Neural progenitor cell (in vitro differentiated cells): ENCODE data around the gene TUBGCP3. TPM values are rescaled to one million over a fixed set of nuclear protein-coding genes. Genes with fewer than 3 reads are reported as not detected.

Experiments
- DNase-seq: peaks from one replicate; pipeline ENCODE4 v3.0.0-alpha.2; 2016; ENCODE audit warnings: low spot score
- H2AFZ ChIP-seq: fragments of 200-600 bp; sonication (generic); replicated peaks from 2 replicates; pipeline ENCODE4 v1.6.1; 2016; ENCODE audit warnings: antibody characterized with exemption
- H3F3A ChIP-seq: fragments of 200-600 bp; sonication (generic); 2 replicates; pipeline ENCODE4 v1.6.1; 2016; ENCODE audit warnings: antibody characterized with exemption, low read depth
- H3K27ac ChIP-seq: fragments of 200-600 bp; sonication (generic); 2 replicates; pipeline ENCODE4 v1.5.1; 2016; ENCODE audit warnings: mild to moderate bottlenecking
- H3K27me3 ChIP-seq: fragments of 200-600 bp; sonication (generic); 2 replicates; pipeline ENCODE4 v1.6.1; 2016; ENCODE audit warnings: mild to moderate bottlenecking, moderate library complexity
- H3K36me3 ChIP-seq: fragments of 200-600 bp; sonication (generic); 2 replicates; pipeline ENCODE4 v1.5.1; 2016
- H3K4me1 ChIP-seq: fragments of 200-600 bp; sonication (generic); 2 replicates; pipeline ENCODE4 v1.6.1; 2016; ENCODE audit warnings: mixed run types
- H3K4me2 ChIP-seq: fragments of 200-600 bp; sonication (generic); 2 replicates; pipeline ENCODE4 v1.6.1; 2016
- H3K4me3 ChIP-seq: fragments of 200-600 bp; sonication (generic); 2 replicates; pipeline ENCODE4 v1.5.1; 2016
- H3K79me2 ChIP-seq: fragments of 200-600 bp; sonication (generic); 2 replicates; pipeline ENCODE4 v1.6.1; 2016; ENCODE audit warnings: low read depth
- H3K9ac ChIP-seq: fragments of 200-600 bp; sonication (generic); 2 replicates; pipeline ENCODE4 v1.6.1; 2016
- H3K9me3 ChIP-seq: fragments of 200-600 bp; sonication (generic); 2 replicates; pipeline ENCODE4 v1.5.1; 2016; ENCODE audit warnings: low read depth
- H4K20me1 ChIP-seq: fragments of 200-600 bp; sonication (generic); 2 replicates; pipeline ENCODE4 v1.6.1; 2016; ENCODE audit warnings: low read depth
- H3K27ac Mint-ChIP-seq: 3 replicates; pipeline ENCODE4 v1.8.0; 2021; ENCODE audit warnings: mixed read lengths
- H3K27me3 Mint-ChIP-seq: 2 replicates; pipeline ENCODE4 v1.8.0; 2022; ENCODE audit warnings: low read depth, mild to moderate bottlenecking, inconsistent platforms, moderate library complexity, mixed read lengths; ENCODE audit not compliant: insufficient read depth
- H3K36me3 Mint-ChIP-seq: 3 replicates; pipeline ENCODE4 v1.8.0; 2021; ENCODE audit warnings: mixed read lengths
- H3K4me1 Mint-ChIP-seq: 3 replicates; pipeline ENCODE4 v1.8.0; 2021; ENCODE audit warnings: mixed read lengths
- H3K4me3 Mint-ChIP-seq: 3 replicates; pipeline ENCODE4 v1.8.0; 2021; ENCODE audit warnings: mild to moderate bottlenecking, moderate library complexity, mixed read lengths
- H3K9me3 Mint-ChIP-seq: 3 replicates; pipeline ENCODE4 v1.8.0; 2020; ENCODE audit warnings: mixed read lengths
- EZH2 ChIP-seq: fragments of 200-600 bp; sonication (generic); IDR thresholded peaks from 2 replicates; pipeline ENCODE4 v1.6.1; 2017; ENCODE audit warnings: antibody characterized with exemption, mild to moderate bottlenecking, moderate library complexity
- EZH2phosphoT487 ChIP-seq: fragments of 200-600 bp; sonication (generic); IDR thresholded peaks from 2 replicates; pipeline ENCODE4 v1.6.1; 2017; ENCODE audit warnings: antibody characterized with exemption
- total RNA-seq: library from RNA; depleted of rRNA; stranded (reverse); fragments of >200 nt; gene quantifications from 2 replicates; pipeline ENCODE4 v1.2.3, GENCODE V29; 2015; ENCODE audit warnings: low replicate concordance
- TF ChIP-seq, protein P1 (sequence below): fragments of 200-600 bp; sonication (generic); IDR thresholded peaks from 2 replicates; pipeline ENCODE4 v1.5.1; 2017; ENCODE audit warnings: antibody characterized with exemption, mild to moderate bottlenecking

Gene TUBGCP3
- total RNA-seq, 1 donor from 2014 or later: 33.6 TPM

DNA sequence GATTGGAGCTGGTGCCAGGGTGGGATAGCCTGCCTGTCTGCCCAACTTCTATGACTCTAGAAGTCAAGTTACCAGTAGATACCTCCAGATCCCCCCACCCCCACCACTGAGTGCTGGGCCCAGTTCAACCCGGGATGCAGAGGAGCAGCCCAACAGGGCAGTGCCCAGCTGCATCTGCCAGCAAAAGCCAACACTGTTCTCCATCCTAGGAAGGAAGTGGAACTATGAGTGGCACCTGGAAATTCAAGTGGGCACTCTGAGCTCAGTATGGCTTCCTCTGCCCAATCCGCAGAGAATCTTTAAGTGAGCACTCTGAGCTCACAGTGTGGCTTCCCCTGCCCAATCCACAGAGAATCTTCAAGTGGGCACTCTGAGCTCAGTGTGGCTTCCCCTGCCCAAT lies 14.2 kb downstream of the TUBGCP3 start:
- Mint-ChIP-seq H3K27ac (no peak overlapping the region), H3K9me3 (peaks cover 21% of the 10 kb centered on the region), H3K4me3 (no peak overlapping the region), H3K27me3 (peaks cover 3% of the 10 kb centered on the region), H3K4me1 (peaks cover 6% of the 10 kb centered on the region), H3K36me3 (peaks cover 27% of the 10 kb centered on the region)
- H3K27ac ChIP-seq: no peak overlapping the region
- H3K4me3 ChIP-seq: no peak overlapping the region
- H3F3A ChIP-seq: no peaks in the 10 kb centered on the region
- TF ChIP-seq EZH2 (no peak), EZH2phosphoT487 (no peak)
- TF ChIP-seq, protein P1, sequence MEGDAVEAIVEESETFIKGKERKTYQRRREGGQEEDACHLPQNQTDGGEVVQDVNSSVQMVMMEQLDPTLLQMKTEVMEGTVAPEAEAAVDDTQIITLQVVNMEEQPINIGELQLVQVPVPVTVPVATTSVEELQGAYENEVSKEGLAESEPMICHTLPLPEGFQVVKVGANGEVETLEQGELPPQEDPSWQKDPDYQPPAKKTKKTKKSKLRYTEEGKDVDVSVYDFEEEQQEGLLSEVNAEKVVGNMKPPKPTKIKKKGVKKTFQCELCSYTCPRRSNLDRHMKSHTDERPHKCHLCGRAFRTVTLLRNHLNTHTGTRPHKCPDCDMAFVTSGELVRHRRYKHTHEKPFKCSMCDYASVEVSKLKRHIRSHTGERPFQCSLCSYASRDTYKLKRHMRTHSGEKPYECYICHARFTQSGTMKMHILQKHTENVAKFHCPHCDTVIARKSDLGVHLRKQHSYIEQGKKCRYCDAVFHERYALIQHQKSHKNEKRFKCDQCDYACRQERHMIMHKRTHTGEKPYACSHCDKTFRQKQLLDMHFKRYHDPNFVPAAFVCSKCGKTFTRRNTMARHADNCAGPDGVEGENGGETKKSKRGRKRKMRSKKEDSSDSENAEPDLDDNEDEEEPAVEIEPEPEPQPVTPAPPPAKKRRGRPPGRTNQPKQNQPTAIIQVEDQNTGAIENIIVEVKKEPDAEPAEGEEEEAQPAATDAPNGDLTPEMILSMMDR: no peak
- H2AFZ ChIP-seq: no peak overlapping the region
- H3K4me1 ChIP-seq: peaks cover 6% of the 10 kb centered on the region
- H3K9me3 ChIP-seq: no peaks in the 10 kb centered on the region
- H3K36me3 ChIP-seq: no peaks in the 10 kb centered on the region
- H3K79me2 ChIP-seq: peaks cover 97% of the 10 kb centered on the region
- DNase-seq: no peak
- H3K9ac ChIP-seq: no peak overlapping the region
- H3K4me2 ChIP-seq: no peak overlapping the region
- no peaks in the 10 kb centered on the region for H3K27me3 ChIP-seq
- H4K20me1 ChIP-seq: peaks cover 60% of the 10 kb centered on the region

DNA sequence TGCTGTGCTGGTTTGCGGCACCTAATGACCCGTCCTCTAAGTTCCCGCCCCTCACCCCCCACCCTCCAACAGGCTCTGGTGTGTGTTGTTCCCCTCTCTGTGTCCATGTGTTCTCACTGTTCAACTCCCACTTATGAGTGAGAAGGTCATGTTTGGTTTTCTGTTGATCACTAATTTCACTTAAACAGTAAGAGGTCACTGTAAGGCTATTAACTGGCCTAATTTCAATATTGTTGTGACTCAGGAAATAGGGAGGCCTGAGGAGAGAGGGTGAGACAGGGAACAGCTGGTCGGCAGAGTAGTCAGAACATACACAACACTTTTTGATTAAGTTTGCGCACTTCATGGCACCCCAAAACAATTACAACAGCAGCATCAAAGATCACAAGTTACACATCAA lies 15.6 kb downstream of the TUBGCP3 start:
- Histone ChIP-seq H3K4me2 (no peak overlapping the region), H3K9ac (no peak overlapping the region), H3F3A (no peaks in the 10 kb centered on the region), H3K4me3 (no peak overlapping the region), H3K79me2 (peaks cover 95% of the 10 kb centered on the region), H4K20me1 (peaks cover 60% of the 10 kb centered on the region), H3K9me3 (no peaks in the 10 kb centered on the region), H3K36me3 (no peaks in the 10 kb centered on the region), H3K27ac (no peak overlapping the region), H3K4me1 (peaks cover 6% of the 10 kb centered on the region), H2AFZ (no peak overlapping the region), H3K27me3 (no peaks in the 10 kb centered on the region)
- Mint-ChIP-seq H3K36me3 (peaks cover 27% of the 10 kb centered on the region), H3K27ac (no peak overlapping the region), H3K9me3 (peaks cover 13% of the 10 kb centered on the region), H3K4me3 (no peak overlapping the region), H3K27me3 (peaks cover 2% of the 10 kb centered on the region), H3K4me1 (peaks cover 6% of the 10 kb centered on the region)
- TF ChIP-seq EZH2phosphoT487 (no peak), EZH2 (no peak)
- TF ChIP-seq, protein P1: no peak
- DNase-seq: no peak

DNA sequence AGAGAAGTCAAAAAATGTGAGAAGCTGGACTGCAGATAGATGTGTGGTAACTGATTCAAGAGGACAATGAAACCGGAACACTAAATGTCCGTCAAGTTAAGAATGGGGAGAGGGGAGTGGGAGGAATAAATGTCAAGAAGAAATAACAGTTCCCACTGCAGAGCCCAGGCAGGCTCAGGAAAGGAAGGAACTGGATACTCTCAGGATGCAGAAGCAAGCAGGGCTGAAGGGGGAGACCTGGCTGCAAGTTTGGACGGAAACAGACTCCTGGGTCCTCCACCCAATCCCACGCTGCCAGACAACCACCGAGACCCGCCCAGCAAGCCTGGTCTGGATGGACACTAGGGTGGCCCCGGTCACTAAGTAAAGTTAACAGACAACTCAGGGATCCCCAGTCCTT lies 18.1 kb downstream of the TUBGCP3 start:
- no peaks in the 10 kb centered on the region for H3F3A ChIP-seq
- H3K4me2 ChIP-seq: no peak overlapping the region
- H3K27me3 Mint-ChIP-seq: peaks cover 2% of the 10 kb centered on the region
- H2AFZ ChIP-seq: no peak overlapping the region
- peaks cover 23% of the 10 kb centered on the region for H3K36me3 Mint-ChIP-seq
- H3K27ac ChIP-seq: no peak overlapping the region
- peaks cover 77% of the 10 kb centered on the region for H3K79me2 ChIP-seq
- peaks cover 5% of the 10 kb centered on the region for H3K4me1 ChIP-seq
- H3K9me3 ChIP-seq: no peaks in the 10 kb centered on the region
- H3K4me3 Mint-ChIP-seq: no peak overlapping the region
- no peaks in the 10 kb centered on the region for H3K27me3 ChIP-seq
- no peak for DNase-seq
- H3K9me3 Mint-ChIP-seq: no peaks in the 10 kb centered on the region
- no peak overlapping the region for H3K27ac Mint-ChIP-seq
- peaks cover 43% of the 10 kb centered on the region for H4K20me1 ChIP-seq
- peaks cover 6% of the 10 kb centered on the region for H3K4me1 Mint-ChIP-seq
- no peak overlapping the region for H3K4me3 ChIP-seq
- no peak overlapping the region for H3K9ac ChIP-seq
- peaks cover 2% of the 10 kb centered on the region for H3K36me3 ChIP-seq
- TF ChIP-seq EZH2phosphoT487: no peak
- no peak for TF ChIP-seq EZH2
- TF ChIP-seq, protein P1: no peak
